ENCODE measurements around the gene RHOXF2B.
"Not testable (repeated sequence)": the region's sequence is repeated elsewhere in the genome, so short reads cannot be mapped to it uniquely, and the experiment has no call there.

The RHOXF2B gene

GRCh38 chrX:120036704-120037103 lies 40.8 kb downstream of the RHOXF2B start:
- Mint-ChIP-seq H3K36me3 (no peaks in the 10 kb centered on the region), H3K27ac (no peak overlapping the region), H3K27me3 (no peaks in the 10 kb centered on the region), H3K4me1 (no peaks in the 10 kb centered on the region), H3K4me3 (no peak overlapping the region), H3K9me3 (no peaks in the 10 kb centered on the region)

GRCh38 chrX:120035522-120036309 lies 41.8 kb downstream of the RHOXF2B start:
- not testable (repeated sequence) for H3K27ac Mint-ChIP-seq, H3K9me3 Mint-ChIP-seq, H3K4me1 Mint-ChIP-seq, H3K27me3 Mint-ChIP-seq, H3K4me3 Mint-ChIP-seq, H3K36me3 Mint-ChIP-seq

- no peaks in the 10 kb centered on the region for H3K9me3 Mint-ChIP-seq
- H3K27me3 Mint-ChIP-seq, result peaks cover 6% of the 10 kb centered on the region
Observed at GRCh38 chrX:120029354-120029753, 48.1 kb downstream of the RHOXF2B start.

GRCh38 chrX:120023259-120023658 lies 54.2 kb downstream of the RHOXF2B start:
- Mint-ChIP-seq H3K27ac (no peak overlapping the region), H3K4me3 (no peak overlapping the region), H3K9me3 (no peaks in the 10 kb centered on the region), H3K4me1 (no peaks in the 10 kb centered on the region), H3K36me3 (no peaks in the 10 kb centered on the region), H3K27me3 (peaks cover 8% of the 10 kb centered on the region)

More at GRCh38 chrX:120029354-120029753, 48.1 kb downstream of the RHOXF2B start:
- Mint-ChIP-seq H3K4me1 (no peaks in the 10 kb centered on the region), H3K4me3 (no peak overlapping the region), H3K27ac (no peak overlapping the region), H3K36me3 (no peaks in the 10 kb centered on the region)

- no peaks in the 10 kb centered on the region for H3K9me3 Mint-ChIP-seq
- H3K4me3 Mint-ChIP-seq, result no peak overlapping the region
- no peak overlapping the region for H3K27ac Mint-ChIP-seq
- H3K4me1 Mint-ChIP-seq, result no peaks in the 10 kb centered on the region
- peaks cover 11% of the 10 kb centered on the region for H3K27me3 Mint-ChIP-seq
- no peaks in the 10 kb centered on the region for H3K36me3 Mint-ChIP-seq
Observed at GRCh38 chrX:120022763-120023162, 54.7 kb downstream of the RHOXF2B start.
